Bronchus fibroblast of lung (primary cell): Measurements from ENCODE around the gene DFFB. TPM values are rescaled to one million over a fixed set of nuclear protein-coding genes. Genes with fewer than 3 reads are reported as not detected.

Experiments
- total RNA-seq: library from RNA; depleted of rRNA; stranded (reverse); fragments of >200 nt; gene quantifications from 2 replicates; pipeline ENCODE4 v1.2.3, GENCODE V29; 2015

DFFB gene
- total RNA-seq: 7.7 and 9.2 TPM in 2 replicates

GRCh38 chr1:3856923-3857790 is at the start of gene DFFB, which contains the start of gene CEP104:
DFFB (plus strand) TSS chr1:3857476; CDS start chr1:3857604, 128 bp downstream.
CEP104 (minus strand) TSS chr1:3857211; CDS start chr1:3852407, 4,804 bp downstream.

GRCh38 chr1:3900150-3900968 is 43.1 kb downstream of the DFFB start, which contains the start of gene C1orf174:
C1orf174 (minus strand) TSS chr1:3900272; CDS start chr1:3900186, 86 bp downstream.

Other genes with a start within 250 kb of the DFFB start
- gene MEGF6, start 246.0 kb upstream of the DFFB start, total RNA-seq: 1.2 and 1.3 TPM in 2 replicates
- 10.6 and 10.9 TPM in 2 replicates for gene TPRG1L, start 232.5 kb upstream of the DFFB start, total RNA-seq
- gene WRAP73, start 207.4 kb upstream of the DFFB start, total RNA-seq: 18.0 and 23.2 TPM in 2 replicates
- not detected in 2 replicates for gene TP73, start 205.0 kb upstream of the DFFB start, total RNA-seq
- not detected in 2 replicates for gene CCDC27, start 105.0 kb upstream of the DFFB start, total RNA-seq
- gene SMIM1, start 84.7 kb upstream of the DFFB start, total RNA-seq: 5.6 and 10.9 TPM in 2 replicates
- gene LRRC47, start 61.0 kb upstream of the DFFB start, total RNA-seq: 25.4 and 28.7 TPM in 2 replicates
- gene CEP104, start 265 bp upstream of the DFFB start, total RNA-seq: 16.0 and 16.5 TPM in 2 replicates
- gene C1orf174, start 42.8 kb downstream of the DFFB start, total RNA-seq: 39.8 and 40.9 TPM in 2 replicates